ENCODE results near the gene HELZ. TPM values are rescaled to one million over a fixed set of nuclear protein-coding genes. Genes with fewer than 3 reads are reported as not detected.

HELZ gene
- total and polyA plus RNA-seq, 4 donors, result 5.5 to 175 (median 27.8) TPM

DNA sequence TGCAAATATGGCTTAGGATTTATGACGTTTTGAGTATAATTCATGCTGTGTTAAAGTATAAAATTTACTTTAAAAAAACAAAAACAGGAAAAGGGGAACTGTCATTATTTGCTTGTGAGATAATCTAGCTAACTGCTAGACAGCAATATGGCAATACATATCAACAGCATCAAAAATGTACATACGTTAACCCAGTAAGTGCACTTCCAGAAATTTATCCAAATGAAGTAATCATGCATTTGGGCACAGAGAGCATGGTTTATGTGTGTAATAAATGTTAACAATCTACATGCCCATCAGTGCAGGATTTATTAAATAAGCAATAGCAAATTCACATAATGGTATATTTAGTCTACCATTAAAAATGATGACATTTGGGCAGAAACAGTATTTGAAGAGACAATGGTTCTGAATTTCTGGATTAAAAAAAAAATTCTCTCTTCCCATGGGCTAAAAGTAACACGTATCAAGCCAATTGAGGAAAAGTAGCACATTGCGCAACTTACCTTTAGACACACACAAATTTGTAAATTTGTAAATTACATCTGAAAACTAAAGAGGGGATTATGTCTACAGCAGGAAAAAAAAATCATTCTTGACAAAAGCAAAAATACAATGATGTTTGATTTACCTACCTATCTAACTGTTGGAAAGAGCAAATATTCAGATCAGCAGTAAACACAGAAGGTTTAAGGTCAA is 120.4 kb downstream of the HELZ start:
- TF ChIP-seq, protein P1, sequence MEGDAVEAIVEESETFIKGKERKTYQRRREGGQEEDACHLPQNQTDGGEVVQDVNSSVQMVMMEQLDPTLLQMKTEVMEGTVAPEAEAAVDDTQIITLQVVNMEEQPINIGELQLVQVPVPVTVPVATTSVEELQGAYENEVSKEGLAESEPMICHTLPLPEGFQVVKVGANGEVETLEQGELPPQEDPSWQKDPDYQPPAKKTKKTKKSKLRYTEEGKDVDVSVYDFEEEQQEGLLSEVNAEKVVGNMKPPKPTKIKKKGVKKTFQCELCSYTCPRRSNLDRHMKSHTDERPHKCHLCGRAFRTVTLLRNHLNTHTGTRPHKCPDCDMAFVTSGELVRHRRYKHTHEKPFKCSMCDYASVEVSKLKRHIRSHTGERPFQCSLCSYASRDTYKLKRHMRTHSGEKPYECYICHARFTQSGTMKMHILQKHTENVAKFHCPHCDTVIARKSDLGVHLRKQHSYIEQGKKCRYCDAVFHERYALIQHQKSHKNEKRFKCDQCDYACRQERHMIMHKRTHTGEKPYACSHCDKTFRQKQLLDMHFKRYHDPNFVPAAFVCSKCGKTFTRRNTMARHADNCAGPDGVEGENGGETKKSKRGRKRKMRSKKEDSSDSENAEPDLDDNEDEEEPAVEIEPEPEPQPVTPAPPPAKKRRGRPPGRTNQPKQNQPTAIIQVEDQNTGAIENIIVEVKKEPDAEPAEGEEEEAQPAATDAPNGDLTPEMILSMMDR (IDR thresholded peaks at IDR 0.05; ENCODE audit: control extremely low read depth, extremely low read depth), result no peak
- WGBS, 2 donors, result 86 to 88% methylated on average over 4 of the region's 4 CpGs
- no peak overlapping the region for H3K9ac ChIP-seq (ENCODE audit: insufficient read depth in 1 of 2, low read length in 2 of 2)
- H3K4me1 ChIP-seq (ENCODE audit: control insufficient read depth in 5 of 5, insufficient read depth in 5 of 5, low read length in 5 of 5), result peaks cover 0 to 10% (median 0%) of the 10 kb centered on the region in 5 donors
- H3K27me3 ChIP-seq (ENCODE audit: control insufficient read depth in 3 of 3, insufficient read depth in 3 of 3, low read length in 2 of 3), result no peaks in the 10 kb centered on the region
- H3K9me3 ChIP-seq (ENCODE audit: control insufficient read depth in 4 of 4, insufficient read depth in 3 of 4, low read length in 3 of 4), result no peaks in the 10 kb centered on the region
- H3K36me3 ChIP-seq (ENCODE audit: control insufficient read depth in 4 of 4, insufficient read depth in 4 of 4, low read length in 4 of 4), result peaks cover 5 to 25% (median 8%) of the 10 kb centered on the region in 4 donors
- ATAC-seq (ENCODE audit: insufficient read depth, low FRiP score) (no peak), DNase-seq (no peak)
- no peak overlapping the region for H3K4me3 ChIP-seq
- H3K27ac ChIP-seq (ENCODE audit: low read depth in 1 of 2, low read length in 1 of 2), result no peak overlapping the region

DNA sequence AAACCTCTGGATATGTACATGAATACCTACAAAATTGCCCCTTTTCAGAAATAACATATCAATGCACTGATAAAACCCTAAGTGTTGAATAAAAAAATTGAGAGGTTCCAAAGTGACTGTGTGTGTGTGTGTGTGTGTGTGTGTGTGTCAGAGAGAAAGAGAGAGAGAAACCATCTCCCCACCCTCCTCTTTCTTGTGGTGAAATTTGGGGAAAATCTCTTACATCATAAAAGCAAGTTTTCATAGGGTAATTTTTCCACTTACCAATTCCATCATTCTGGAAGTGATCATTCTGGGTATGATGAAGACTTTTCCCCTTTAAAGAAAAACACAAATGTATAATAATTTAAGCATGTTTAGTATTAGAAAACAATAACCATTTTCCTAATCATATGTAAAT is 121.3 kb downstream of the HELZ start:
- H3K27ac ChIP-seq (ENCODE audit: low read depth in 1 of 2, low read length in 1 of 2), result no peak overlapping the region
- peaks cover 5 to 26% (median 10%) of the 10 kb centered on the region in 4 donors for H3K36me3 ChIP-seq (ENCODE audit: control insufficient read depth in 4 of 4, insufficient read depth in 4 of 4, low read length in 4 of 4)
- H3K9me3 ChIP-seq (ENCODE audit: control insufficient read depth in 4 of 4, insufficient read depth in 3 of 4, low read length in 3 of 4), result no peaks in the 10 kb centered on the region
- no peak overlapping the region for H3K9ac ChIP-seq (ENCODE audit: insufficient read depth in 1 of 2, low read length in 2 of 2)
- H3K4me3 ChIP-seq, result no peak overlapping the region
- TF ChIP-seq, protein P1 (IDR thresholded peaks at IDR 0.05; ENCODE audit: control extremely low read depth, extremely low read depth), result no peak
- H3K4me1 ChIP-seq (ENCODE audit: control insufficient read depth in 5 of 5, insufficient read depth in 5 of 5, low read length in 5 of 5), result peaks cover 0 to 10% (median 0%) of the 10 kb centered on the region in 5 donors
- H3K27me3 ChIP-seq (ENCODE audit: control insufficient read depth in 3 of 3, insufficient read depth in 3 of 3, low read length in 2 of 3), result no peaks in the 10 kb centered on the region
- ATAC-seq (ENCODE audit: insufficient read depth, low FRiP score), result no peak
- DNase-seq, result no peak

DNA sequence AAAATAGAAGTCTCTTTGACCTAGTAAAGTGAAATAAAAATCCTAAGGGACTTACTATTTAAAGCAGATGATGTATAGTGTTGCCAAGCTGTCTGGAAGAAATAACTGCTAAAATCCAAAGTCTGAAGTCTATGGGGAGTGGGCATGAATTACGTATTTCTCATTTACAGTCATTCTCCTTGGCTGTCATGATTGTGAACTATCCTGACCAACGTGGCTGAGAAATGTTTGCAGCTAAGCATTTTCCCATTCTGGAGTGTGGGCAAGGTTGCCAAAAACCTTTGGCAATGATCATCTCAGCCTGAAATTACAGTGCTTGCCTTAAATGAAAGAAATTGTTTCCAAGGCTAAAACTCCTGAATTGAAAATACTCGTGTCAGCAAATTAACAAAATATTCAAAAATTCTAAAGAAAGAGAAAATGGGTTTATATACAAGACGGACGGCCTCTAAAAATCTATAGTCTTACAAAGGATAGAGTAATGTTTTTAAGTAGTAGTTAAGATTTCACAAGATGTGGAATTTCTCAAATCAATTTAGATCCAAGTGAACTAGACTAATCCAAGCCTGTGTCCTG is 123.6 kb downstream of the HELZ start:
- H3K9me3 ChIP-seq (ENCODE audit: control insufficient read depth in 4 of 4, insufficient read depth in 3 of 4, low read length in 3 of 4), result no peaks in the 10 kb centered on the region
- DNase-seq (peak; percentile 22 to 77 (median 64)), ATAC-seq (ENCODE audit: insufficient read depth, low FRiP score) (no peak)
- H3K27me3 ChIP-seq (ENCODE audit: control insufficient read depth in 3 of 3, insufficient read depth in 3 of 3, low read length in 2 of 3), result no peaks in the 10 kb centered on the region
- TF ChIP-seq, protein P1 (IDR thresholded peaks at IDR 0.05; ENCODE audit: control extremely low read depth, extremely low read depth), result no peak
- peaks cover 0 to 10% (median 0%) of the 10 kb centered on the region in 5 donors for H3K4me1 ChIP-seq (ENCODE audit: control insufficient read depth in 5 of 5, insufficient read depth in 5 of 5, low read length in 5 of 5)
- peaks cover 2 to 21% (median 10%) of the 10 kb centered on the region in 4 donors for H3K36me3 ChIP-seq (ENCODE audit: control insufficient read depth in 4 of 4, insufficient read depth in 4 of 4, low read length in 4 of 4)
- WGBS, 2 donors, result 78 to 91% methylated on average over 5 of the region's 5 CpGs
- no peak overlapping the region for H3K9ac ChIP-seq (ENCODE audit: insufficient read depth in 1 of 2, low read length in 2 of 2)
- H3K27ac ChIP-seq (ENCODE audit: low read depth in 1 of 2, low read length in 1 of 2), result no peak overlapping the region
- H3K4me3 ChIP-seq, result no peak overlapping the region

Measured in lung (tissue), 12 donors.